SK-N-SH treated with all-trans-retinoic acid at 6 μM for 48 hours (cell line): ENCODE measurements around the gene KMT2D.

ENCODE experiments used
- ATAC-seq: fragments of 200-7000 bp; cut with Tn5 transposase; 3 replicates; pipeline ENCODE4 v1.9.1; 2020; ENCODE audit warnings: mild to moderate bottlenecking, moderate library complexity
- ARNTL ChIP-seq: fragments of 450-650 bp; formaldehyde crosslinking; IDR thresholded peaks from 2 replicates; pipeline ENCODE4 v1.5.0; 2020; ENCODE audit warnings: low read depth, mild to moderate bottlenecking, moderate library complexity, borderline replicate concordance
- BACH2 ChIP-seq: fragments of 250-450 bp; sonication (Bioruptor Pico); IDR thresholded peaks from 2 replicates; pipeline ENCODE4 v1.9.0; 2021; ENCODE audit warnings: mild to moderate bottlenecking, borderline replicate concordance
- CREB5 ChIP-seq: fragments of 250-450 bp; sonication (Bioruptor Pico); IDR thresholded peaks from 2 replicates; pipeline ENCODE4 v1.5.1; 2020; ENCODE audit warnings: low read depth, mild to moderate bottlenecking, moderate library complexity
- CSDC2 ChIP-seq: fragments of 250-450 bp; sonication (Bioruptor Pico); IDR thresholded peaks from 2 replicates; pipeline ENCODE4 v1.5.0; 2020; ENCODE audit warnings: mild to moderate bottlenecking, moderate library complexity
- CSRNP3 ChIP-seq: fragments of 250-450 bp; sonication (Bioruptor Pico); IDR thresholded peaks from 2 replicates; pipeline ENCODE4 v1.5.1; 2021; ENCODE audit warnings: mild to moderate bottlenecking, moderate library complexity
- ESRRG ChIP-seq: fragments of 250-450 bp; sonication (Bioruptor Pico); IDR thresholded peaks from 2 replicates; pipeline ENCODE4 v1.6.1; 2021; ENCODE audit warnings: mild to moderate bottlenecking
- GLIS3 ChIP-seq: fragments of 250-450 bp; sonication (Bioruptor Pico); IDR thresholded peaks from 2 replicates; pipeline ENCODE4 v1.5.0; 2020; ENCODE audit warnings: mild to moderate bottlenecking, moderate library complexity
- ISL1 ChIP-seq: fragments of 250-450 bp; sonication (Bioruptor Pico); IDR thresholded peaks from 2 replicates; pipeline ENCODE4 v2.1.2; 2022; ENCODE audit warnings: mild to moderate bottlenecking, moderate library complexity
- OSR1 ChIP-seq: fragments of 250-450 bp; sonication (Bioruptor Pico); IDR thresholded peaks from 2 replicates; pipeline ENCODE4 v1.8.0; 2022; ENCODE audit warnings: moderate library complexity, mild to moderate bottlenecking, inconsistent platforms
- PATZ1 ChIP-seq: fragments of 250-450 bp; sonication (Bioruptor Pico); IDR thresholded peaks from 2 replicates; pipeline ENCODE4 v1.8.0; 2020; ENCODE audit warnings: mild to moderate bottlenecking, moderate library complexity, borderline replicate concordance
- POU6F1 ChIP-seq: fragments of 250-450 bp; sonication (Bioruptor Pico); IDR thresholded peaks from 2 replicates; pipeline ENCODE4 v1.8.0; 2021; ENCODE audit warnings: low read depth, mild to moderate bottlenecking, moderate library complexity, borderline replicate concordance
- PPARA ChIP-seq: fragments of 250-450 bp; sonication (Bioruptor Pico); IDR thresholded peaks from 2 replicates; pipeline ENCODE4 v1.5.0; 2020; ENCODE audit warnings: mild to moderate bottlenecking, borderline replicate concordance
- RARB ChIP-seq: fragments of 250-450 bp; sonication (Bioruptor Pico); IDR thresholded peaks from 2 replicates; pipeline ENCODE4 v1.8.0; 2021; ENCODE audit warnings: mild to moderate bottlenecking, moderate library complexity
- TCF4 ChIP-seq: fragments of 250-450 bp; sonication (Bioruptor Pico); IDR thresholded peaks from 2 replicates; pipeline ENCODE4 v1.8.0; 2021; ENCODE audit warnings: mild to moderate bottlenecking, moderate library complexity, borderline replicate concordance
- TOX ChIP-seq: fragments of 250-450 bp; sonication (Bioruptor Pico); IDR thresholded peaks from 2 replicates; pipeline ENCODE4 v1.8.0; 2021; ENCODE audit warnings: mild to moderate bottlenecking, moderate library complexity, borderline replicate concordance
- TSHZ2 ChIP-seq: fragments of 250-450 bp; sonication (Bioruptor Pico); IDR thresholded peaks from 2 replicates; pipeline ENCODE4 v1.5.0; 2020; ENCODE audit warnings: mild to moderate bottlenecking, moderate library complexity
- ZC3H10 ChIP-seq: fragments of 250-450 bp; sonication (Bioruptor Pico); IDR thresholded peaks from 2 replicates; pipeline ENCODE4 v1.5.1; 2021; ENCODE audit warnings: mild to moderate bottlenecking, moderate library complexity
- ZFP3 ChIP-seq: fragments of 250-450 bp; sonication (Bioruptor Pico); IDR thresholded peaks from 2 replicates; pipeline ENCODE4 v1.5.0; 2020; ENCODE audit warnings: mild to moderate bottlenecking, moderate library complexity
- ZFP30 ChIP-seq: fragments of 450-650 bp; formaldehyde crosslinking; IDR thresholded peaks from 2 replicates; pipeline ENCODE4 v1.5.0; 2022; ENCODE audit warnings: mild to moderate bottlenecking, moderate library complexity
- ZNF565 ChIP-seq: fragments of 450-650 bp; formaldehyde crosslinking; conservative IDR thresholded peaks from 2 replicates; pipeline ENCODE4 v1.5.0; 2020; ENCODE audit warnings: low read depth, mild to moderate bottlenecking, moderate library complexity
- ZNF70 ChIP-seq: fragments of 450-650 bp; formaldehyde crosslinking; IDR thresholded peaks from 2 replicates; pipeline ENCODE4 v1.5.0; 2020; ENCODE audit warnings: mild to moderate bottlenecking, moderate library complexity

The KMT2D gene

GRCh38 chr12:49046129-49046895 lies 14.3 kb downstream of the KMT2D start:
- ATAC-seq, result no peak
- no peak for TF ChIP-seq ZC3H10 (CRISPR knock-in tag)
- TF ChIP-seq ZNF70 (CRISPR knock-in tag), result no peak
- TF ChIP-seq ZFP30 (CRISPR knock-in tag), result no peak
- no peak for TF ChIP-seq CSDC2 (CRISPR knock-in tag)
- TF ChIP-seq PATZ1 (CRISPR knock-in tag), result no peak
- no peak for TF ChIP-seq BACH2 (CRISPR knock-in tag)
- TF ChIP-seq CREB5 (CRISPR knock-in tag), result no peak
- TF ChIP-seq OSR1 (CRISPR knock-in tag), result no peak
- TF ChIP-seq PPARA (CRISPR knock-in tag), result no peak
- no peak for TF ChIP-seq ZFP3 (CRISPR knock-in tag)
- no peak for TF ChIP-seq POU6F1 (CRISPR knock-in tag)
- no peak for TF ChIP-seq TCF4 (CRISPR knock-in tag)
- TF ChIP-seq ARNTL (CRISPR knock-in tag), result no peak
- no peak for TF ChIP-seq ZNF565 (CRISPR knock-in tag)
- no peak for TF ChIP-seq TSHZ2 (CRISPR knock-in tag)
- no peak for TF ChIP-seq CSRNP3 (CRISPR knock-in tag)
- TF ChIP-seq GLIS3 (CRISPR knock-in tag), result no peak
- no peak for TF ChIP-seq ESRRG (CRISPR knock-in tag)
- TF ChIP-seq, all 23 proteins: peak for 0

- TF ChIP-seq CSDC2 (CRISPR knock-in tag), result no peak
- TF ChIP-seq ZNF70 (CRISPR knock-in tag), result no peak
- no peak for TF ChIP-seq TCF4 (CRISPR knock-in tag)
- no peak for TF ChIP-seq ESRRG (CRISPR knock-in tag)
- TF ChIP-seq TOX (CRISPR knock-in tag), result no peak
- no peak for TF ChIP-seq PATZ1 (CRISPR knock-in tag)
- TF ChIP-seq PPARA (CRISPR knock-in tag), result no peak
- TF ChIP-seq OSR1 (CRISPR knock-in tag), result no peak
- no peak for TF ChIP-seq ZNF565 (CRISPR knock-in tag)
- no peak for TF ChIP-seq RARB (CRISPR knock-in tag)
- TF ChIP-seq ARNTL (CRISPR knock-in tag), result no peak
- no peak for TF ChIP-seq ISL1 (CRISPR knock-in tag)
- no peak for ATAC-seq
These were observed 15.9 kb downstream of the KMT2D start for GRCh38 chr12:49044660-49045059.
